ENCODE results near the gene IFITM5. TPM values are rescaled to one million over a fixed set of nuclear protein-coding genes. Genes with fewer than 3 reads are reported as not detected.
A peak's percentile ranks its signal among the peaks of the same experiment; 100 is the strongest.
"Not testable (repeated sequence)": the region's sequence is repeated elsewhere in the genome, so short reads cannot be mapped to it uniquely, and the experiment has no call there.

IFITM5 gene
- total and polyA plus RNA-seq, 2 donors, result not detected

DNA sequence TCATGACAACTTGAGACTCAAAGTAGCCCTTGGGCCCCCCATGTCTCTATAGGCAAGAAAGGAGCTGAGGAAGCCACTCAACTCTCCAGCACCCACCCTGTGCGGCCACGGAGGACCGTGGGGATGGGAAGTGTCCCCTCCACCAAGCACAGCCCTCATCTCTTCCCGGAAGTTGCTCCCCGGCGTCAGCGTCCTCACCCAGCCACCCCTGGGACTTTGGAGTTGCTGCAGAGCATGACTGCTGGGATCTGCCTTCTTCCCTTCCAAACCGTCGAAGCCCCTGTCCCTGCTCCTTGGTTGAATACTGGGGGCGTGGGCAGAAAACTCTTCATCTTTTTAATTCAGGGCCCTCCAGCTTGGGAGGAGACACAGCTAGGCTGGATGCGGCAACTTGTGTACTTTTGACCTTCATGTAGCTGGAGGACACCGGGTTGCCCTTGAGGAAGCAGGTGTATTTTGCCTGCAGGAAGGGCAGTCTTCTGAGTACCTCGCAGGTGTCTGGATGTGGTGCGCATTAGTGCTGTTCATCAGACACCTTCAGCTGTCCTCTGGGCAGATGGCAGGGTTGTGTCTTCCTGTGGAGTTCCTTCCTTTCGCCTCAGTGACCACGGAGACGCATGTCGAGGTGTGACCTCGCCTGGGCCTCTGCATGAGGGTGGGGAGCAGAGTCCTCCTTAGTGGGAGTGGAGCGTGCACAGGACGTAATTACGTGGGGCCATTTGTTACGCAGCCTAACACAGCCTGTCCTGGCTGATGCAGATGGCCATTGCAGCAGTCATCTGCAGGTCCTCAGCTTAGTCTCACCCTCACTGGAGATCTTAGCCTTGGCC, 33.5 kb upstream of the IFITM5 start:
- Histone ChIP-seq H3K4me3 (ENCODE audit: low read depth, low read length) (no peak overlapping the region), H3K4me1 (ENCODE audit: insufficient read depth) (no peaks in the 10 kb centered on the region), H3K36me3 (ENCODE audit: insufficient read depth) (no peaks in the 10 kb centered on the region), H3K27ac (ENCODE audit: low read depth) (no peak overlapping the region)
- no peak for DNase-seq (ENCODE audit: extremely low spot score)
- WGBS, result 94% methylated on average over 23 of the region's 23 CpGs

GRCh38 chr11:331358-332060, 32.2 kb upstream of the IFITM5 start:
- Histone ChIP-seq H3K36me3 (ENCODE audit: insufficient read depth) (no peaks in the 10 kb centered on the region), H3K4me3 (ENCODE audit: low read depth, low read length) (no peak overlapping the region), H3K27ac (ENCODE audit: low read depth) (no peak overlapping the region), H3K4me1 (ENCODE audit: insufficient read depth) (no peaks in the 10 kb centered on the region)
- 86% methylated on average over 19 of the region's 19 CpGs for WGBS
- no peak for DNase-seq (ENCODE audit: extremely low spot score)

- no peak for DNase-seq (ENCODE audit: extremely low spot score)
- no peak overlapping the region for H3K4me3 ChIP-seq (ENCODE audit: low read depth, low read length)
- no peaks in the 10 kb centered on the region for H3K4me1 ChIP-seq (ENCODE audit: insufficient read depth)
- H3K36me3 ChIP-seq (ENCODE audit: insufficient read depth), result no peaks in the 10 kb centered on the region
- WGBS, result 87% methylated on average over 34 of the region's 34 CpGs
- no peak overlapping the region for H3K27ac ChIP-seq (ENCODE audit: low read depth)
These were observed 31.5 kb upstream of the IFITM5 start for GRCh38 chr11:330694-331357.

DNA sequence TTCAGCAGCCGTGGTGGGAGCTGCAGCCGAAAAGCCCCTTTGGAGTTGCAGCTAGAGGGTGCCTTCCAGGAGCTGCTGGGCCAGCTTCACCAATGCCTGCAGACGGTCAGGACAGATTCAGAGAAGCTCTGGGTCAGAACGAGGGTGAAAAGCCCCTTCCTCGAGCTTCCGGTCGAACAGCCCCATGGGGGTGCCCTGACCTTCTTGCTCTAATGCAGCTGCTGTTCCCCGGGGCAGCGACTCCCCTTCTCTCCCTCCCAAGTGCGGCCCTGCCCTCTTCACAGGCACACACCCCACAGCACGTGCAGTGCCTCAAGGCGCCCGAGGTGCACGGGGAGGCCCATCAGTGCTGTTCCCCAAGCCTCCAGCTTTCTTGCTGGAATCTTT, 31.0 kb upstream of the IFITM5 start:
- no peak for DNase-seq (ENCODE audit: extremely low spot score)
- 80% methylated on average over 14 of the region's 14 CpGs for WGBS
- Histone ChIP-seq H3K4me1 (ENCODE audit: insufficient read depth) (no peaks in the 10 kb centered on the region), H3K36me3 (ENCODE audit: insufficient read depth) (no peaks in the 10 kb centered on the region), H3K27ac (ENCODE audit: low read depth) (no peak overlapping the region), H3K4me3 (ENCODE audit: low read depth, low read length) (no peak overlapping the region)

DNA sequence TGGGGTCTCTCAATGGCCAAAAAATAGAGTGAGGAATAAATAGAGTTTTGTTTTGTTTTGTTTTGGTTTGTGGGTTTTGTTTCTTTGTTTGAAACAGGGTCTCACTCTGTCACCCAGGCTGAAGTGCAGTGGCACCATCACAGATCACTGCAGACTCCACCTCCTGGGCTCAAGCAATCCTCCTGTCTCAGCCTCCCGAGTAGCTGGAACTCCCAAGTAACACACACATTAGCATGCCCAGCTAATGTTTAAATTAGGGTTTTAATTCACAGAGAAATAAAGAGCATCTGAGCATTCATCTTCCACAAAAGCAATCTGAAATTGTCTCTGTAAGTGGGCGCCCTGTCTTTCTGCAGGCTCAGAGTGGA, 30.5 kb upstream of the IFITM5 start:
- 97% methylated on average over 2 of the region's 2 CpGs for WGBS
- Histone ChIP-seq H3K4me3 (ENCODE audit: low read depth, low read length) (no peak overlapping the region), H3K36me3 (ENCODE audit: insufficient read depth) (no peaks in the 10 kb centered on the region), H3K4me1 (ENCODE audit: insufficient read depth) (no peaks in the 10 kb centered on the region), H3K27ac (ENCODE audit: low read depth) (no peak overlapping the region)
- no peak for DNase-seq (ENCODE audit: extremely low spot score)

GRCh38 chr11:328516-329100, 29.3 kb upstream of the IFITM5 start:
- 93% methylated on average over 15 of the region's 15 CpGs for WGBS
- H3K27ac ChIP-seq (ENCODE audit: low read depth); DNase-seq (ENCODE audit: extremely low spot score); H3K4me3 ChIP-seq (ENCODE audit: low read depth, low read length); H3K36me3 ChIP-seq (ENCODE audit: insufficient read depth); H3K4me1 ChIP-seq (ENCODE audit: insufficient read depth): not testable (repeated sequence)

- no peak for DNase-seq (ENCODE audit: extremely low spot score)
- Histone ChIP-seq H3K36me3 (ENCODE audit: insufficient read depth) (no peaks in the 10 kb centered on the region), H3K4me1 (ENCODE audit: insufficient read depth) (no peaks in the 10 kb centered on the region), H3K27ac (ENCODE audit: low read depth) (no peak overlapping the region), H3K4me3 (ENCODE audit: low read depth, low read length) (no peak overlapping the region)
- WGBS, result 97% methylated on average over 13 of the region's 13 CpGs
These were observed 28.7 kb upstream of the IFITM5 start for GRCh38 chr11:328012-328411.

DNA sequence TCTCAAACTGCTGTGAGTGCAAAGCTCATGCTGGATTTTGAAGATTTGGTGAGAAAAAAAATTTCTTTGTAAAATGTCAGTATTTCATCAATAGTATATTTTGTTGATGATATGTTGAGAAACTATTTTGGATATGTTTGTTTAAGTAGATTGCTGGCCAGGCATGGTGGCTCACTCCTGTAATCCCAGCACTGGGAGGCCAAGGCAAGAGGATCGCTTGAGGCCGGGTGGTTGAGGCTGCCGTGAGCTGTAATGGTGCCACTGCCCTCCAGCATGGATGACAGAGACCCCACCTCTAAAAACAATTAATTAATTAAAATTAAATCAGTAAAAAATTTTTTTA, 28.2 kb upstream of the IFITM5 start:
- no peak for DNase-seq (ENCODE audit: extremely low spot score)
- Histone ChIP-seq H3K27ac (ENCODE audit: low read depth) (no peak overlapping the region), H3K4me3 (ENCODE audit: low read depth, low read length) (no peak overlapping the region), H3K36me3 (ENCODE audit: insufficient read depth) (no peaks in the 10 kb centered on the region), H3K4me1 (ENCODE audit: insufficient read depth) (no peaks in the 10 kb centered on the region)
- WGBS, result 95% methylated on average over 3 of the region's 3 CpGs

DNA sequence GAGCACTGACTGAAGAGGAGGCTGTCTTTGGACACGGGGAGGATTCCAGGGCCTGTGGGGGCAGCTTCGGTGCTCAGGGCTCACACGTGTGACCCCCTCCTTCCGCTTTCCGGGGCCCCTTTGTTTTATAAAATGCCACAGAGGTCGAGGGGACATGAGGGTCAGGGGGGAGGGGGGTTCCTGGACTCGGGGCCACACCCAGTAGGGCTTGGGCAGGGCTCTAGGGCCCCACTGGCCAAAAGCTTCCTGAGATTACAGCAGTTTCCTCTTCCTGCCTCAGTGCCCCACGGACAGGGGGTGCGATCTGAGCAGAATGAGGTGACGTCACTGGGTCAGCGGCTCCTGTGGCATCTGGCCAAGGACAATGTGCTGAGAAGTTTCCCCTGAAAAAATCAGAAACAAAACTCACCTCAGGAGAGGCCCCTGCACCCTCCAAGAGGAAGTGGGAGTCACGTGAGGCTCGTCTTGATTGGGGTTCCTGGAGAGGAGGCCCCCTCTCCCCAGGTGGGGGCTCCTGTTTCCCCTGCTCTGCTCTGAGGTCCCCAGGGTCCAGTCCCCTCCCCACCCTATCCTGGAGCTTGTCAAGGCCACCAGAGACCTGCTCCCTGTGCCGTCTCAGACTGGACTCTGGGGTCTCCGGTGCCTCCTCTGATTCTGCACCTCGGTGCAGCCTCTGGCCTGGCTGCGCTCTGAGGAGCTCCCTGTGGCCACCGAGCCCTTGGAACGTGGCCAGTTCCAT, 27.7 kb upstream of the IFITM5 start:
- Histone ChIP-seq H3K27ac (ENCODE audit: low read depth) (peak overlapping the region; percentile 83), H3K4me1 (ENCODE audit: insufficient read depth) (no peaks in the 10 kb centered on the region), H3K36me3 (ENCODE audit: insufficient read depth) (no peaks in the 10 kb centered on the region), H3K4me3 (ENCODE audit: low read depth, low read length) (no peak overlapping the region)
- DNase-seq (ENCODE audit: extremely low spot score), result no peak
- whole genome bisulfite sequencing, result 25% methylated on average over 19 of the region's 19 CpGs

GRCh38 chr11:326592-326841, 27.2 kb upstream of the IFITM5 start:
- peak overlapping the region; percentile 83 for H3K27ac ChIP-seq (ENCODE audit: low read depth)
- H3K4me1 ChIP-seq (ENCODE audit: insufficient read depth), result no peaks in the 10 kb centered on the region
- DNase-seq (ENCODE audit: extremely low spot score), result no peak
- H3K36me3 ChIP-seq (ENCODE audit: insufficient read depth), result no peaks in the 10 kb centered on the region
- no peak overlapping the region for H3K4me3 ChIP-seq (ENCODE audit: low read depth, low read length)
- WGBS, result 66% methylated on average over 6 of the region's 6 CpGs

GRCh38 chr11:325796-326591, 26.7 kb upstream of the IFITM5 start:
- Histone ChIP-seq H3K4me3 (ENCODE audit: low read depth, low read length) (no peak overlapping the region), H3K36me3 (ENCODE audit: insufficient read depth) (no peaks in the 10 kb centered on the region), H3K27ac (ENCODE audit: low read depth) (peak overlapping the region; percentile 83), H3K4me1 (ENCODE audit: insufficient read depth) (no peaks in the 10 kb centered on the region)
- no peak for DNase-seq (ENCODE audit: extremely low spot score)
- 85% methylated on average over 30 of the region's 30 CpGs for WGBS

- not testable (repeated sequence) for H3K36me3 ChIP-seq (ENCODE audit: insufficient read depth); DNase-seq (ENCODE audit: extremely low spot score); H3K4me3 ChIP-seq (ENCODE audit: low read depth, low read length); H3K4me1 ChIP-seq (ENCODE audit: insufficient read depth)
- WGBS, result 23% methylated on average over 29 of the region's 34 CpGs
- peak overlapping the region; percentile 39 for H3K27ac ChIP-seq (ENCODE audit: low read depth)
These were observed 25.5 kb upstream of the IFITM5 start for GRCh38 chr11:324593-325517.
